Retinal pigment epithelial cell (primary cell): ENCODE data around the gene CYFIP1.

Experiments used
- DNase-seq: peaks from one replicate; pipeline ENCODE4 v3.0.0-alpha.2; 2010; ENCODE audit warnings: low read depth
- H3K4me3 ChIP-seq: 2 replicates; pipeline ENCODE4 v1.5.1; 2011; ENCODE audit warnings: mild to moderate bottlenecking, low read length, control low read depth, moderate library complexity
- CTCF ChIP-seq: conservative IDR thresholded peaks from 2 replicates; pipeline ENCODE4 v1.5.1; 2011; ENCODE audit warnings: low read depth, low read length, control low read depth, inconsistent platforms

CYFIP1 gene

DNA sequence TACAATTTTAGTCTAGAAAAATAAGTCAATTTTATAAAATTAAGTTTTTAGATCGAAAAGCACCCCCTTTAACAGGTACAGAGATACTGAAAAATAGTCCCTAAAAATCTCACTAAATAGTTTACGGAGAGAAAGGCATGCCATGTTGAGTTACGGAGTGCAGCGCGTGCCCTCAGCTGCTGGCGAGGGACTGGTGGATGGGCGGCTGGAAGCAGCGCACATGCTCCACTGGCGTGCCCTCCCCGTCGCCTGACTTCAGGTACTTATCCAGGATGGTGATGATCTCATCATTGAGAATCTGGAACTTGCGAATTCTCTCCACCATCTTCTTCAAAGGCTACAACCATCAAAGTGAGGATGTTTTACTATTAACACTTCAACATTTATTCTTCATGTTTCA, 110.3 kb downstream of the CYFIP1 start:
- H3K4me3 ChIP-seq = no peak overlapping the region
- no peak for TF ChIP-seq CTCF
- DNase-seq = no peak

- no peak for DNase-seq
- no peak for TF ChIP-seq CTCF
- H3K4me3 ChIP-seq = no peak overlapping the region
These were observed 111.2 kb downstream of the CYFIP1 start for GRCh38 chr15:22868928-22869327.

DNA sequence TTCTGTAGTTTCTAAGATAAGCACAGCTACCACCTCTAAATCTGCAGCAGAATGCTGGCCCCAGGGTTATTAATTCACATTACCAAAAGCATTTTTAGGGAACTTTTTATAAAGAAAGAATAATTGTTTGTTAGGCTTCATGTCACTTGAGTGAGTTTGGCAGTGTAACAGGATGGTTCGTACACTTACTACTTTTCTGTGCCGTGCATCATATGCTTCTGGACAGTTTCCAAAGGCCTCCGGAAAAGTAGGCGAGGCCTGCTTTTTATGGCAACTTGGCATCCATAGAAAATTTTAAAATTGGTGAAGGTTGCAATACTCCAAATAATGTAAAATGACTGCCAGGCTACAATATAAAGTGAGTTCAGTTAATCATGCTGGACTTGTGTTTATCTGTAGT, 111.7 kb downstream of the CYFIP1 start:
- no peak for DNase-seq
- no peak for TF ChIP-seq CTCF
- H3K4me3 ChIP-seq = no peak overlapping the region

- no peak overlapping the region for H3K4me3 ChIP-seq
- no peak for TF ChIP-seq CTCF
- DNase-seq = no peak
These were observed 112.3 kb downstream of the CYFIP1 start for GRCh38 chr15:22867886-22868285.

DNA sequence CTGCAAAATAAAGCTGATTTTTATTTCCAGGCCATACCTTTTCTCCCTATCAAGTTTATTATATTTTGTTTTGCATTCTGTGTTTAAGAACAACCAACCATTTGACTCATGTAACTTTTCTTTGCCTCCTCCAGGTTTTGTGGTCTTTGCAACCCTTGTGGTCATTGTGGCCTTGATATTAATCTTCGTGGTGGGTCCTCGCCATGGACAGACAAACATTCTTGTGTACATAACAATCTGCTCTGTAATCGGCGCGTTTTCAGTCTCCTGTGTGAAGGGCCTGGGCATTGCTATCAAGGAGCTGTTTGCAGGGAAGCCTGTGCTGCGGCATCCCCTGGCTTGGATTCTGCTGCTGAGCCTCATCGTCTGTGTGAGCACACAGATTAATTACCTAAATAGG, 114.1 kb downstream of the CYFIP1 start:
- no peak for TF ChIP-seq CTCF
- no peak for DNase-seq

GRCh38 chr15:22863356-22863755, 116.8 kb downstream of the CYFIP1 start:
- no peak for TF ChIP-seq CTCF
- H3K4me3 ChIP-seq = no peak overlapping the region

More for the DNA sequence above, 114.1 kb downstream of the CYFIP1 start:
- no peak overlapping the region for H3K4me3 ChIP-seq

GRCh38 chr15:22861161-22861560, 119.0 kb downstream of the CYFIP1 start:
- no peak for DNase-seq
- H3K4me3 ChIP-seq = no peak overlapping the region
- no peak for TF ChIP-seq CTCF

More at GRCh38 chr15:22863356-22863755, 116.8 kb downstream of the CYFIP1 start:
- no peak for DNase-seq
